VCaP (cell line): ENCODE data around the gene KCNQ5.

Experiments used
- H3K27ac ChIP-seq: fragments of 450-650 bp; 2 replicates; pipeline ENCODE4 v1.5.1; 2017
- CTCF ChIP-seq: fragments of 450-650 bp; conservative IDR thresholded peaks from 2 replicates; pipeline ENCODE4 v1.5.1; 2017; ENCODE audit warnings: mild to moderate bottlenecking, moderate library complexity

Gene KCNQ5

GRCh38 chr6:72963946-72964345 lies 342.1 kb downstream of the KCNQ5 start:
- 0 out of 2 replicates have a peak, but pooled peaks have one; percentile 11 for TF ChIP-seq CTCF
- H3K27ac ChIP-seq, result no peak overlapping the region

GRCh38 chr6:72966628-72967280 lies 344.9 kb downstream of the KCNQ5 start:
- no peak for TF ChIP-seq CTCF
- no peak overlapping the region for H3K27ac ChIP-seq

GRCh38 chr6:72967329-72967728 lies 345.5 kb downstream of the KCNQ5 start:
- no peak overlapping the region for H3K27ac ChIP-seq
- TF ChIP-seq CTCF, result no peak

- TF ChIP-seq CTCF, result no peak
Measured at GRCh38 chr6:72968704-72969103, 346.8 kb downstream of the KCNQ5 start.

GRCh38 chr6:72969666-72970065 lies 347.8 kb downstream of the KCNQ5 start:
- no peak overlapping the region for H3K27ac ChIP-seq
- TF ChIP-seq CTCF, result no peak

More at GRCh38 chr6:72968704-72969103, 346.8 kb downstream of the KCNQ5 start:
- H3K27ac ChIP-seq, result no peak overlapping the region

- TF ChIP-seq CTCF, result no peak
- no peak overlapping the region for H3K27ac ChIP-seq
Measured at GRCh38 chr6:72972579-72972978, 350.7 kb downstream of the KCNQ5 start.

GRCh38 chr6:72974276-72974675 lies 352.4 kb downstream of the KCNQ5 start:
- TF ChIP-seq CTCF, result no peak
- no peak overlapping the region for H3K27ac ChIP-seq
